Activated T-helper 2 cell treated with anti-CD3 and anti-CD28 coated beads, Interferon-gamma antibody, Interleukin-2, Interleukin-4, amounts not matched to agents 10 μg/mL and 5 μg/mL and 100 μg/mL, durations not matched to agents 14 hours and 24 hours and 36 hours (primary cell): ENCODE results near the gene GTF3C2. TPM values are rescaled to one million over a fixed set of nuclear protein-coding genes. Genes with fewer than 3 reads are reported as not detected.

Source experiments
- DNase-seq: peaks from one replicate; pipeline ENCODE4 v3.0.0; 2021; ENCODE audit warnings: low spot score
- H3K27ac Mint-ChIP-seq: one replicate; pipeline ENCODE4 v1.8.0; 2021; ENCODE audit warnings: mixed read lengths
- H3K27me3 Mint-ChIP-seq: one replicate; pipeline ENCODE4 v1.8.0; 2021; ENCODE audit warnings: low read depth, mixed read lengths
- H3K36me3 Mint-ChIP-seq: one replicate; pipeline ENCODE4 v1.8.0; 2021; ENCODE audit warnings: low read depth, mixed read lengths
- H3K4me1 Mint-ChIP-seq: one replicate; pipeline ENCODE4 v1.8.0; 2021; ENCODE audit warnings: low read depth, mixed read lengths
- H3K4me3 Mint-ChIP-seq: one replicate; pipeline ENCODE4 v1.8.0; 2021; ENCODE audit warnings: low read depth, mild to moderate bottlenecking, moderate library complexity, mixed read lengths
- H3K9me3 Mint-ChIP-seq: one replicate; pipeline ENCODE4 v1.8.0; 2021; ENCODE audit warnings: mixed read lengths
- intact Hi-C: fragments of 100-400 bp; cut with micrococcal nuclease; formaldehyde crosslinking; loops from one replicate; pipeline ENCODE4 v1.15.1; 2023
- total RNA-seq: library from RNA; stranded (reverse); gene quantifications from 2 replicates; pipeline ENCODE4 v1.2.3, GENCODE V29; 2022

Gene GTF3C2
- total RNA-seq, 1 donor from 2014 or later: 66.9 TPM

GRCh38 chr2:27378809-27379290 lies 22.3 kb upstream of the GTF3C2 start:
- Mint-ChIP-seq H3K4me1 (peaks cover 18% of the 10 kb centered on the region), H3K36me3 (peaks cover 89% of the 10 kb centered on the region), H3K9me3 (no peaks in the 10 kb centered on the region), H3K27me3 (no peaks in the 10 kb centered on the region), H3K27ac (peak overlapping the region; percentile 89), H3K4me3 (peak overlapping the region; percentile 86)
- intact Hi-C loops: no loop called here
- no peak for DNase-seq

GRCh38 chr2:27378096-27378808 lies 21.7 kb upstream of the GTF3C2 start:
- no peak for DNase-seq
- H3K36me3 Mint-ChIP-seq: peaks cover 89% of the 10 kb centered on the region

GRCh38 chr2:27377618-27378095 lies 21.1 kb upstream of the GTF3C2 start:
- Mint-ChIP-seq H3K9me3 (no peaks in the 10 kb centered on the region), H3K27ac (no peak overlapping the region), H3K27me3 (no peaks in the 10 kb centered on the region), H3K4me3 (peak overlapping the region; percentile 33), H3K36me3 (peaks cover 91% of the 10 kb centered on the region), H3K4me1 (peaks cover 21% of the 10 kb centered on the region)
- no peak for DNase-seq
- intact Hi-C loops: no loop called here

More at GRCh38 chr2:27378096-27378808, 21.7 kb upstream of the GTF3C2 start:
- intact Hi-C loops: no loop called here
- peaks cover 18% of the 10 kb centered on the region for H3K4me1 Mint-ChIP-seq
- H3K9me3 Mint-ChIP-seq: no peaks in the 10 kb centered on the region
- H3K27ac Mint-ChIP-seq: no peak overlapping the region
- no peaks in the 10 kb centered on the region for H3K27me3 Mint-ChIP-seq
- H3K4me3 Mint-ChIP-seq: no peak overlapping the region

GRCh38 chr2:27376866-27377617 lies 20.5 kb upstream of the GTF3C2 start:
- H3K27ac Mint-ChIP-seq: no peak overlapping the region

GRCh38 chr2:27376151-27376865 lies 19.7 kb upstream of the GTF3C2 start:
- H3K4me1 Mint-ChIP-seq: peaks cover 28% of the 10 kb centered on the region

More at GRCh38 chr2:27376866-27377617, 20.5 kb upstream of the GTF3C2 start:
- intact Hi-C loops: no loop called here
- peaks cover 27% of the 10 kb centered on the region for H3K4me1 Mint-ChIP-seq
- no peak for DNase-seq
- peaks cover 93% of the 10 kb centered on the region for H3K36me3 Mint-ChIP-seq
- H3K27me3 Mint-ChIP-seq: no peaks in the 10 kb centered on the region
- no peak overlapping the region for H3K4me3 Mint-ChIP-seq
- no peaks in the 10 kb centered on the region for H3K9me3 Mint-ChIP-seq

GRCh38 chr2:27375513-27376099 lies 19.0 kb upstream of the GTF3C2 start:
- H3K27ac Mint-ChIP-seq: no peak overlapping the region
- no peaks in the 10 kb centered on the region for H3K9me3 Mint-ChIP-seq
- peaks cover 87% of the 10 kb centered on the region for H3K36me3 Mint-ChIP-seq
- no peak overlapping the region for H3K4me3 Mint-ChIP-seq
- H3K4me1 Mint-ChIP-seq: peaks cover 24% of the 10 kb centered on the region
- H3K27me3 Mint-ChIP-seq: no peaks in the 10 kb centered on the region
- no peak for DNase-seq
- intact Hi-C loops: no loop called here

More at GRCh38 chr2:27376151-27376865, 19.7 kb upstream of the GTF3C2 start:
- intact Hi-C loops: no loop called here
- H3K27ac Mint-ChIP-seq: peak overlapping the region; percentile 26
- no peaks in the 10 kb centered on the region for H3K9me3 Mint-ChIP-seq
- H3K27me3 Mint-ChIP-seq: no peaks in the 10 kb centered on the region
- DNase-seq: no peak
- peaks cover 90% of the 10 kb centered on the region for H3K36me3 Mint-ChIP-seq
- H3K4me3 Mint-ChIP-seq: no peak overlapping the region

GRCh38 chr2:27373567-27373966 lies 17.0 kb upstream of the GTF3C2 start:
- intact Hi-C loops: loop anchor here (5.0 kb wide), 3 partner anchors 54 to 291 kb away; partner anchors contain the start of genes ATRAID, NRBP1 and SLC5A6
- Mint-ChIP-seq H3K4me1 (peaks cover 22% of the 10 kb centered on the region), H3K27me3 (no peaks in the 10 kb centered on the region), H3K27ac (peak overlapping the region; percentile 19), H3K36me3 (peaks cover 84% of the 10 kb centered on the region), H3K9me3 (no peaks in the 10 kb centered on the region), H3K4me3 (no peak overlapping the region)
- no peak for DNase-seq

GRCh38 chr2:27372937-27373336 lies 16.4 kb upstream of the GTF3C2 start:
- peak overlapping the region; percentile 56 for H3K27ac Mint-ChIP-seq
- H3K4me1 Mint-ChIP-seq: peaks cover 23% of the 10 kb centered on the region
- no peak for DNase-seq
- peaks cover 84% of the 10 kb centered on the region for H3K36me3 Mint-ChIP-seq
- intact Hi-C loops: loop anchor here (5.0 kb wide), 3 partner anchors 54 to 291 kb away; partner anchors contain the start of genes ATRAID, NRBP1 and SLC5A6
- H3K27me3 Mint-ChIP-seq: no peaks in the 10 kb centered on the region
- no peaks in the 10 kb centered on the region for H3K9me3 Mint-ChIP-seq
- H3K4me3 Mint-ChIP-seq: peak overlapping the region; percentile 53

GRCh38 chr2:27370816-27371620 lies 14.5 kb upstream of the GTF3C2 start:
- Mint-ChIP-seq H3K4me1 (peaks cover 23% of the 10 kb centered on the region), H3K27ac (peak overlapping the region; percentile 95), H3K36me3 (peaks cover 81% of the 10 kb centered on the region), H3K9me3 (no peaks in the 10 kb centered on the region), H3K27me3 (no peaks in the 10 kb centered on the region), H3K4me3 (peak overlapping the region; percentile 90)
- intact Hi-C loops: loop anchor here (1.0 to 5.0 kb wide), 8 partner anchors 9 to 289 kb away; partner anchors contain the start of genes ATRAID, GTF3C2, MPV17 and NRBP1
- DNase-seq: peak; percentile 30

- Mint-ChIP-seq H3K4me1 (peaks cover 23% of the 10 kb centered on the region), H3K27ac (peak within 1 kb of the TSS; percentile 97)
Measured at GRCh38 chr2:27370026-27370815, 13.7 kb upstream of the GTF3C2 start, which contains the start of the genes EIF2B4 and SNX17. EIF2B4 (minus strand) TSS chr2:27370338; CDS start chr2:27370314, 24 bp downstream. SNX17 (plus strand) TSS chr2:27370616; CDS start chr2:27370744, 128 bp downstream.

More at GRCh38 chr2:27370026-27370815, 13.7 kb upstream of the GTF3C2 start, which contains the start of the genes EIF2B4 and SNX17:
- intact Hi-C loops: loop anchor here (1.0 to 5.0 kb wide), 8 partner anchors 10 to 288 kb away; partner anchors contain the start of genes ATRAID, GTF3C2, MPV17 and NRBP1
- Mint-ChIP-seq H3K9me3 (no peaks in the 10 kb centered on the region), H3K27me3 (no peaks in the 10 kb centered on the region), H3K36me3 (peaks cover 78% of the 10 kb centered on the region), H3K4me3 (peak within 1 kb of the TSS; percentile 90)
- peak; percentile 100 for DNase-seq
